ENCODE data around the gene NXPH3.

- TF ChIP-seq RCOR1 (IDR thresholded peaks at IDR 0.05; ENCODE audit: low read length), result no peak
- TF ChIP-seq EZH2phosphoT487 (IDR thresholded peaks at IDR 0.05; ENCODE audit: borderline replicate concordance, low read depth), result no peak
- no peak for TF ChIP-seq GABPA (IDR thresholded peaks at IDR 0.05; ENCODE audit: low read depth)
- no peak for TF ChIP-seq CTCF (IDR thresholded peaks at IDR 0.05)
Observed at GRCh38 chr17:49595328-49595727, 19.7 kb downstream of the NXPH3 start.

Data from SK-N-SH (cell line).